ENCODE measurements around the gene CDC42BPB. TPM values are rescaled to one million over a fixed set of nuclear protein-coding genes. Genes with fewer than 3 reads are reported as not detected.

Gene CDC42BPB
- total and polyA plus RNA-seq, 2 of the 13 experiments (the other 11 are each of a cell fraction or from before 2014, with no cell fraction given): 19.7 to 32.3 TPM

- TF ChIP-seq KIAA2018 (CRISPR knock-in tag; IDR thresholded peaks at IDR 0.05; ENCODE audit: borderline replicate concordance) (no peak), ZNF639 (CRISPR knock-in tag; conservative IDR thresholded peaks at IDR 0.05) (no peak), ZNF281 (CRISPR knock-in tag; IDR thresholded peaks at IDR 0.05; ENCODE audit: borderline replicate concordance) (peak; percentile 24; the same call in 1 of the 2 replicates), ZNF674 (CRISPR knock-in tag; IDR thresholded peaks at IDR 0.05; ENCODE audit: low read depth) (no peak), CREB1 (IDR thresholded peaks at IDR 0.05) (no peak), CREB1 (CRISPR knock-in tag; IDR thresholded peaks at IDR 0.05) (no peak), HNRNPK (IDR thresholded peaks at IDR 0.05; ENCODE audit: low read depth, low read length, poor library complexity, severe bottlenecking) (no peak), E2F2 (CRISPR knock-in tag; IDR thresholded peaks at IDR 0.05; ENCODE audit: borderline replicate concordance) (no peak), TEAD3 (CRISPR knock-in tag; optimal IDR thresholded peaks at IDR 0.05; ENCODE audit: borderline replicate concordance) (peak; percentile 35), ZNF775 (CRISPR knock-in tag; IDR thresholded peaks at IDR 0.05; ENCODE audit: borderline replicate concordance) (no peak)
- TF ChIP-seq, protein P1, sequence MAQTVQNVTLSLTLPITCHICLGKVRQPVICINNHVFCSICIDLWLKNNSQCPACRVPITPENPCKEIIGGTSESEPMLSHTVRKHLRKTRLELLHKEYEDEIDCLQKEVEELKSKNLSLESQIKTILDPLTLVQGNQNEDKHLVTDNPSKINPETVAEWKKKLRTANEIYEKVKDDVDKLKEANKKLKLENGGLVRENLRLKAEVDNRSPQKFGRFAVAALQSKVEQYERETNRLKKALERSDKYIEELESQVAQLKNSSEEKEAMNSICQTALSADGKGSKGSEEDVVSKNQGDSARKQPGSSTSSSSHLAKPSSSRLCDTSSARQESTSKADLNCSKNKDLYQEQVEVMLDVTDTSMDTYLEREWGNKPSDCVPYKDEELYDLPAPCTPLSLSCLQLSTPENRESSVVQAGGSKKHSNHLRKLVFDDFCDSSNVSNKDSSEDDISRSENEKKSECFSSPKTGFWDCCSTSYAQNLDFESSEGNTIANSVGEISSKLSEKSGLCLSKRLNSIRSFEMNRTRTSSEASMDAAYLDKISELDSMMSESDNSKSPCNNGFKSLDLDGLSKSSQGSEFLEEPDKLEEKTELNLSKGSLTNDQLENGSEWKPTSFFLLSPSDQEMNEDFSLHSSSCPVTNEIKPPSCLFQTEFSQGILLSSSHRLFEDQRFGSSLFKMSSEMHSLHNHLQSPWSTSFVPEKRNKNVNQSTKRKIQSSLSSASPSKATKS (CRISPR knock-in tag; IDR thresholded peaks at IDR 0.05): no peak
Observed at GRCh38 chr14:103094406-103095209, 37.3 kb upstream of the CDC42BPB start, which contains the start of gene EXOC3L4 (continued).
